Mucosa of stomach (tissue), 1 donor: ENCODE data around the gene ZFC3H1.

Experiments
- H3K27me3 ChIP-seq: one replicate; pipeline ENCODE4 v1.7.0; 2013; ENCODE audit warnings: mild to moderate bottlenecking, low read length; ENCODE audit not compliant: control insufficient read depth, insufficient read depth
- H3K36me3 ChIP-seq: one replicate; pipeline ENCODE4 v1.7.0; 2013; ENCODE audit warnings: low read length; ENCODE audit not compliant: control insufficient read depth, insufficient read depth
- H3K4me1 ChIP-seq: one replicate; pipeline ENCODE4 v1.7.0; 2013; ENCODE audit warnings: mild to moderate bottlenecking, low read length; ENCODE audit not compliant: control insufficient read depth, insufficient read depth
- H3K4me3 ChIP-seq: one replicate; pipeline ENCODE4 v1.7.0; 2013; ENCODE audit warnings: low read length
- H3K9ac ChIP-seq: one replicate; pipeline ENCODE4 v1.7.0; 2013; ENCODE audit warnings: mild to moderate bottlenecking, low read length, moderate library complexity
- H3K9me3 ChIP-seq: one replicate; pipeline ENCODE4 v1.7.0; 2013; ENCODE audit warnings: mild to moderate bottlenecking, low read length, moderate library complexity; ENCODE audit not compliant: control insufficient read depth
- donor health status: Pancreatic carcinoma.

Gene ZFC3H1

GRCh38 chr12:71666259-71666658 lies 2.6 kb upstream of the ZFC3H1 start:
- H3K9ac ChIP-seq = no peak overlapping the region
- no peaks in the 10 kb centered on the region for H3K9me3 ChIP-seq
- H3K36me3 ChIP-seq = no peaks in the 10 kb centered on the region
- no peaks in the 10 kb centered on the region for H3K27me3 ChIP-seq
- no peak overlapping the region for H3K4me3 ChIP-seq
- H3K4me1 ChIP-seq = peaks cover 15% of the 10 kb centered on the region

GRCh38 chr12:71665090-71665463 lies 1.4 kb upstream of the ZFC3H1 start:
- peak overlapping the region; percentile 91 for H3K4me3 ChIP-seq
- no peaks in the 10 kb centered on the region for H3K27me3 ChIP-seq
- H3K36me3 ChIP-seq = no peaks in the 10 kb centered on the region
- peaks cover 15% of the 10 kb centered on the region for H3K4me1 ChIP-seq
- H3K9ac ChIP-seq = peak overlapping the region; percentile 91
- no peaks in the 10 kb centered on the region for H3K9me3 ChIP-seq

GRCh38 chr12:71664411-71665089 lies 902 bp upstream of the ZFC3H1 start:
- Histone ChIP-seq H3K9ac (peak overlapping the region; percentile 91), H3K27me3 (no peaks in the 10 kb centered on the region), H3K4me3 (peak overlapping the region; percentile 91), H3K9me3 (no peaks in the 10 kb centered on the region), H3K36me3 (no peaks in the 10 kb centered on the region), H3K4me1 (peaks cover 15% of the 10 kb centered on the region)

- H3K27me3 ChIP-seq = no peaks in the 10 kb centered on the region
- no peaks in the 10 kb centered on the region for H3K36me3 ChIP-seq
- no peaks in the 10 kb centered on the region for H3K9me3 ChIP-seq
- peak overlapping the region; percentile 91 for H3K4me3 ChIP-seq
- peaks cover 15% of the 10 kb centered on the region for H3K4me1 ChIP-seq
- peak overlapping the region; percentile 91 for H3K9ac ChIP-seq
Measured at GRCh38 chr12:71662849-71663560, 643 bp downstream of the ZFC3H1 start.

GRCh38 chr12:71661977-71662530 lies 1.6 kb downstream of the ZFC3H1 start:
- Histone ChIP-seq H3K4me1 (peaks cover 15% of the 10 kb centered on the region), H3K36me3 (no peaks in the 10 kb centered on the region), H3K4me3 (peak overlapping the region; percentile 91), H3K9me3 (no peaks in the 10 kb centered on the region), H3K27me3 (no peaks in the 10 kb centered on the region), H3K9ac (peak overlapping the region; percentile 91)

GRCh38 chr12:71656740-71657139 lies 6.9 kb downstream of the ZFC3H1 start:
- Histone ChIP-seq H3K36me3 (no peaks in the 10 kb centered on the region), H3K9me3 (no peaks in the 10 kb centered on the region), H3K4me3 (no peak overlapping the region), H3K9ac (no peak overlapping the region), H3K27me3 (no peaks in the 10 kb centered on the region), H3K4me1 (peaks cover 10% of the 10 kb centered on the region)

GRCh38 chr12:71655907-71656306 lies 7.7 kb downstream of the ZFC3H1 start:
- Histone ChIP-seq H3K4me3 (no peak overlapping the region), H3K4me1 (peaks cover 7% of the 10 kb centered on the region)

GRCh38 chr12:71655495-71655894 lies 8.2 kb downstream of the ZFC3H1 start:
- no peak overlapping the region for H3K4me3 ChIP-seq
- H3K27me3 ChIP-seq = no peaks in the 10 kb centered on the region
- H3K4me1 ChIP-seq = peaks cover 7% of the 10 kb centered on the region
- H3K9me3 ChIP-seq = no peaks in the 10 kb centered on the region
- no peak overlapping the region for H3K9ac ChIP-seq
- no peaks in the 10 kb centered on the region for H3K36me3 ChIP-seq

More at GRCh38 chr12:71655907-71656306, 7.7 kb downstream of the ZFC3H1 start:
- Histone ChIP-seq H3K9me3 (no peaks in the 10 kb centered on the region), H3K9ac (no peak overlapping the region), H3K27me3 (no peaks in the 10 kb centered on the region), H3K36me3 (no peaks in the 10 kb centered on the region)

- Histone ChIP-seq H3K4me1 (peaks cover 7% of the 10 kb centered on the region), H3K9ac (no peak overlapping the region), H3K27me3 (no peaks in the 10 kb centered on the region), H3K9me3 (no peaks in the 10 kb centered on the region), H3K36me3 (no peaks in the 10 kb centered on the region), H3K4me3 (no peak overlapping the region)
Measured at GRCh38 chr12:71654200-71654599, 9.4 kb downstream of the ZFC3H1 start.

- Histone ChIP-seq H3K4me3 (no peak overlapping the region), H3K4me1 (peaks cover 7% of the 10 kb centered on the region), H3K36me3 (no peaks in the 10 kb centered on the region), H3K9ac (no peak overlapping the region), H3K9me3 (no peaks in the 10 kb centered on the region), H3K27me3 (no peaks in the 10 kb centered on the region)
Measured at GRCh38 chr12:71653137-71653536, 10.5 kb downstream of the ZFC3H1 start.

GRCh38 chr12:71652656-71653055 lies 11.0 kb downstream of the ZFC3H1 start:
- Histone ChIP-seq H3K4me1 (peaks cover 7% of the 10 kb centered on the region), H3K36me3 (no peaks in the 10 kb centered on the region), H3K9me3 (no peaks in the 10 kb centered on the region), H3K27me3 (no peaks in the 10 kb centered on the region), H3K9ac (no peak overlapping the region), H3K4me3 (no peak overlapping the region)

- Histone ChIP-seq H3K9ac (no peak overlapping the region), H3K4me1 (no peaks in the 10 kb centered on the region), H3K36me3 (no peaks in the 10 kb centered on the region), H3K9me3 (no peaks in the 10 kb centered on the region), H3K27me3 (no peaks in the 10 kb centered on the region), H3K4me3 (no peak overlapping the region)
Measured at GRCh38 chr12:71649401-71649800, 14.2 kb downstream of the ZFC3H1 start.
